GM21367 (cell line): ENCODE results near the gene ZC3H4.
"Not testable (repeated sequence)": the region's sequence is repeated elsewhere in the genome, so short reads cannot be mapped to it uniquely, and the experiment has no call there.

Experiments used
- ATAC-seq: cut with Tn5 transposase; IDR thresholded peaks from one replicate; pipeline ENCODE4 v1.9.1; 2021; ENCODE audit not compliant: unreplicated experiment

The ZC3H4 gene

DNA sequence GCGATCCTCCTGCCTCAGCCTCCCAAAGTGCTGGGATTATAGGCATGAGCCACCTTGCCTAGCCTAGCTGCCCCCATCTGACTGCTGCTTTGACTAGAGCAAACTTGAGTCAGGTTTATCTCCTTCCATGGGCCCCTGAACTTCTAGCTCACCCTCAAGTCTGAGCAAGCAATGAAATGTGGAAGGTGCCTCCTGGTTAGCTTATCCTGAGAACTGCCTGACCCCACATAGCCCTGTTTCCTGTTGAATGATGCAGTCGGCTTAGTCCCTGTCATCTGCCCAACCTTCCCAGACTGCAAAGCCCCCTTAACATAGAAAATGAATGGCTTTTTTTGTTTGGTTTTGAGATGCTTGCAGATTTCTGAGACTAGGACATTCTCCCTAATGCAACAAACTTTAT lies 56.2 kb downstream of the ZC3H4 start:
- ATAC-seq = no peak

DNA sequence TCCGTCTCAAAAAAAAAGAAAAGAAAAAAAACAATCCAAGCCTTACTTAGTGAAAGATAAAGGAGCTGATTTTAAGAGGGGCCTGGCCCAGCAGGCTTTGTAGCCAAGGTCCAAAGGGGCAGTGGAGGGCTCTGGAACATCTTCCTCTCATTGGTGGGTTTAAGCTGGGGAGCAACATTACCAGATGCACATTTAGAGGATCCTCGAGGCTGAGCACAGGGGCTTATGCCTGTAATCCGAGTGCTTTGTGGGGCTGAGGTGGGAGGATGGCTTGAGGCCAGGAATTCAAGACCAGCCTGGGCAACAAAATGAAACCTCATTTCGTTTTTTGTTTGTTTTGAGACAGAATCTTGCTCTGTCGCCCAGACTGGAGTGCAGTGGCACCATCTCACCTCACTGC lies 57.2 kb downstream of the ZC3H4 start:
- ATAC-seq = no peak

GRCh38 chr19:47050562-47050961 lies 63.0 kb downstream of the ZC3H4 start:
- ATAC-seq = not testable (repeated sequence)

- no peak for ATAC-seq
Measured at GRCh38 chr19:47049307-47049700, 64.3 kb downstream of the ZC3H4 start.

GRCh38 chr19:47047763-47048405 lies 65.7 kb downstream of the ZC3H4 start:
- ATAC-seq = peak; percentile 31

- ATAC-seq = no peak
Measured at GRCh38 chr19:47047272-47047762, 66.3 kb downstream of the ZC3H4 start.

- ATAC-seq = no peak
Measured at GRCh38 chr19:47045867-47046470, 67.6 kb downstream of the ZC3H4 start.

DNA sequence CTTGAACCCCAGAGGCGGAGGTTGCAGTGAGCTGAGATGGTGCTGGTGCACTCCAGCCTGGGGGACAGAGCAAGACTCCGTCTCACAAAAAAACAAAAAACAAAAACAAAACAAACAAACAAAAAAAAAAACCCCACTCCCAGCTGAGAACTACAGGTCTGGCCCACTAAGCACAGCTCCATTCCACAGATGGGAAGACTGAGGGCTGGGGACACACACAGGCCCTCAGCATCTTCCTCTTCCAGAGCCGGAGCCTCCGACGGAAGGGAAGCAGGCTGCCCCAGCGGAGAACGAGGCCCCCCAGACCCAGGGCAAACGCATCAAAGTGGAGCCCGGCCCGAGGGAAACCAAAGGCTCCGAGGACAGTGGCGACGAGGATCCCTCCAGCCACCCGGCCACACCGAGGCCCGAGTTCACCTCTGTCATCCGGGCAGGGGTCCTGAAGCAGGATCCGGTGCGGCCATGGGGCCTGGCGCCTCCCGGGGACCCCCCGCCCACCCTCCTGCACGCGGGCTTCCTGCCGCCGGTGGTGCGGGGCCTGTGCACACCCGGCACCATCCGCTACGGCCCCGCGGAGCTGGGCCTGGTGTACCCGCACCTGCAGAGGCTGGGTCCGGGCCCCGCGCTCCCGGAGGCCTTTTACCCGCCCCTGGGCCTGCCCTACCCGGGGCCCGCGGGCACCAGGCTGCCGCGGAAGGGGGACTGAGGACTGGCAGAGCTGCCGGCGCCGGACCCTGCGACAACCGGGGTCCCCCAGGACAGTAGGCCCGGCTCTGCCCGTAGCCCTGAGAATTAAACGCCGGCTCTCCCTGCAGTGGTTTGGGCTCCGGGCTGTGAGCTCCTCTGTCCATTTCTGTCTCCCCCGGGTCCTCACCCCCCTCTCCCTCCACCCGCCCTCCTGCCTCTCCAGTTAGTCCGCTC lies 68.4 kb downstream of the ZC3H4 start:
- ATAC-seq = no peak

DNA sequence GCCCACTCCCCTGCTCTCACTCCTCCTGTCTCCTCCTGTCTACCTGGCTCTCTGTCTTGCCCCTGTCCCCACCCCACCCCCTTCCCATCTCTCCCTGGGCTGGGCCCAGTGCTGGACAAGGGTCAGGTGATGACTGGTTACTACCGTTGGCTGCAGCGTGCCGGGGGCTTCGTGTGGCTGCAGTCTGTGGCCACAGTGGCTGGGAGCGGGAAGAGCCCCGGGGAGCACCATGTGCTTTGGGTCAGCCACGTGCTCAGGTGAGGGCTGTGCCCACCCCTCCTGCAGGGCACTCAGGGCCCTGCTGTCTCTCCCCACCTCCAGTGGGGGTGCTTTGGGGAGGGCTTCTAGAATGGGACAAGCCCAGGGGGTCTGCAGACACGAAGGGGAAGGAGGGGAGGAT lies 72.7 kb downstream of the ZC3H4 start:
- ATAC-seq = no peak

GRCh38 chr19:47039239-47039874 lies 74.2 kb downstream of the ZC3H4 start:
- no peak for ATAC-seq

DNA sequence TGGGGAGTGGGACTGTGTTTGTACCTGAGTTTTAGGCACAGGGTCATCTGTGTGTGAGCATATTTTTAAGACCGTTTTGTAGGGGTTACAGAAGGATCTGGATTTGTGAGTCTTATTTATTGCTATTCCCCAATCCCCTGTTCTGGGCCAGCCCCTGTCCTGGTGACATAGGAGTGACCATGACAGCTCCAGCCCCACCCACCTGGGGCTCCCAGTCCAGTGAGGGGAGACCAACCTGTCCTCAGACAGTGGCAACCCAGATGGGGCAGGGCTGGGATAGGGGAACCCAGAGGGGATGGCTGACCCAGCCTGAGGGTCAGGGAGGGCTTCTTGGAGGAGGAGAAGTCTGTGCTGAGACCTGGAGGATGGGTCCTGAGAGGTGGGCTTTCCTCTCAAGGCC lies 75.8 kb downstream of the ZC3H4 start:
- ATAC-seq = no peak

DNA sequence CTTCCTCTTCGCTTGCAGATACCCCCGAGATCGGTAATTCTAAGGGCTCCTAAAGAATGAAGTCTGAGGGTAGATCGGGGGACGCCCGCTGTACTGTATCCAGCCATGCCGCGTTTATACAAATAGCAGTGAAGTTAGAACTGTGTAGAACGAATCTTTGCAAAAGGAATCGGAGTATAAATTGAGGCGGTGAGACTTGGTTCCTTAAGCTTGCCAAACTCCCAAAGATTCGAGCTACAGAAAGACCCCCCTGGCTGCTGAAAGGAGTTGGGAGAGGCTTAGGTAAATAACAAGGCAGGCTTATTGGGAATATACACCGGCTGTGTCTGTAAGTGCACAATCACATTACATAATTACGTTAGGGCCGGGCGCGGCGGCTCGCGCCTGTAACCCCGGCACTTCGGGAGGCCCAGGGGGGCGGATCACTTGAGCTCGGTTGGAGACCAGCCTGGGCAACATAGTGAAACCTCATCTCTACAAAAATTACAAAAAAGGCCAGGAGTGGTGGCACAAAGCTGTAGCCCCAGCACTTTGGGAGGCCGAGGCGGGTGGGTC lies 77.4 kb downstream of the ZC3H4 start:
- ATAC-seq = no peak

DNA sequence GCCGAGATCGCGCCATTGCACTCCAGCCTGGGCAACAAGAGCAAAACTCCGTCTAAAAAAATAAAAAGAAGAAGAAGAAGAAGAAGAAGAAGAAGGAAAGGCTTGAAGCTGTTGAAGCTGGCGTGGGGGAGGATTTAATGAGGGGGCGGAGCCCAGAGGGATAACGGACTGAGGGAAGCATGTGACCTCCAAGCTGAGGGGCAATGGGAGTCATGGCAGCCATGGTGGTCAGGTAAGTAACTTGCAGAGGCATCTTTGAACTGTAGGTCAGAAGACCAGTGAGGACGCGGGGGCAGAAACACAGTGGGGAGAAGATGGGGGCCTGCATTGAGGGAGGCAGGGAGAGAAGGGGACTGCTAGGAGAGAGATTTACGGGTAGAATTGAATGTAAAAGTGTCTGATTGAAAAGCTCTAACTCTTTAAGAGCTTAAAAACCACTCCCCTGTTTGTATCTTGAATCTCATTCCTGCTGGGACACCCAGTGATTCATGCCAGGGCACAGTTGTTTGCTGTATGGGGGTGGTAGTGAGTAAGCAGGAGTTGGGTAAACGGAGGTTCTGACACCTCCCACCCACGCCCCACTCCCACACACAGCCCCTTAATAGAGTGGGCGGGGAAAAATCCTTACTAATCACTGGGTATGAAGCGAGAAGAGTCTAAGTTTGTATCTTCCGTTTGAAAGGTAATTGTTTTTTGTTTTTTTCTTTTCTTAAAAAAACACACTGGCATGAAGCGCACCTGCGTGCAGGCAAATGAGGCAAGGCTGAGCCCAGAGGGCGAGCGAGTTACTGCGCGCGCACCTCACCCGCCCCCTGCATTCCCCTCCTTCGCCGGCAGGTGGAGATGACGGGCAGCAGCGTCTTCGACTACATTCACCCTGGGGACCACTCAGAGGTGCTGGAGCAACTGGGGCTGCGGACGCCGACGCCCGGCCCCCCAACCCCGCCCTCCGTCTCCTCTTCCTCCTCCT lies 78.2 kb downstream of the ZC3H4 start:
- peak; percentile 72 for ATAC-seq

- ATAC-seq = no peak
Measured at GRCh38 chr19:47032171-47032811, 81.3 kb downstream of the ZC3H4 start.

- no peak for ATAC-seq
Measured at GRCh38 chr19:47028195-47028601, 85.4 kb downstream of the ZC3H4 start.

DNA sequence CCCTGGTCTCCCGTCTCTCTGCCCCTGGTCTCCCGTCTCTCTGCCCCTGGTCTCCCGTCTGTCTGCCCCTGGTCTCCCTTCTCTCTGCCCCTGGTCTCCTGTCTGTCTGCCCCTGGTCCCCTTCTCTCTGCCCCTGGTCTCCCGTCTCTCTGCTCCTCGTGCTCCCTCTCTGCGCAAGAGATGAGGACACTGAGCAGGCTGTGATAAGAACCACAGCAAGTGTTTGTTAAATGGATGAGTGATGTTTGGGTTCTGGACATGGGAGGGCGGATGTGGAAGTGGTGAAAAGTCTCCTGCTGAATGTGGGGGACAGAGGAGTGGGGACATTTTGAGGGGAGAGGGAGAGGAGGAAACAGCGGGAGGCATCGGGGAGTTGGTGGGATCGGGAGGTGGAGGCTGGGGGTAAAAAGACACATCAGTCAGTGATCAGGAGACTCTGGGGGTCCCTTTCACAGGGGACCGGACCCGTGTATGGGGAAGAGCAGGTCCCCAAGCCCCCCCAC lies 85.9 kb downstream of the ZC3H4 start:
- ATAC-seq = no peak

GRCh38 chr19:47026889-47027288 lies 86.7 kb downstream of the ZC3H4 start:
- no peak for ATAC-seq

- no peak for ATAC-seq
Measured at GRCh38 chr19:47026156-47026555, 87.4 kb downstream of the ZC3H4 start.

DNA sequence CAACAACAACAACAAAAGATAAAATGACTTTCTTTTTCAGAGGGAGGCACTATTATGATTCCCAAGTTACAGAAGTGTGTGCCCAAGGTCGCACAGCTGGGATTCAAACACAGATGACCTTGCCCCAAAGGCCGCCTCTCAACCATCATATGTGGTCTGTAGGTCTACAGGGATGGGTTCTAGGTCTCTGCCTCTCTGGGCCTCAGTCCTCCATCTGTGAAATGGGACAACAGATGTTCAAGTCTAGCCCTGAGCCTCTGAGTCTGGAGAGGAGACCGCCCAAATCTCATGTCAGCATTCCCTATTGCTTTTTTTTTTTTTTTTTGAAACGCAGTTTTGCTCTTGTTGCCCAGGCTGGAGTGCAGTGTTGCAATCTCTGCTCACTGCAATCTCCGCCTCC lies 89.1 kb downstream of the ZC3H4 start:
- no peak for ATAC-seq
